Measurements from ENCODE around the gene UBL7. TPM values are rescaled to one million over a fixed set of nuclear protein-coding genes. Genes with fewer than 3 reads are reported as not detected.

Gene UBL7
- total RNA-seq, 1 experiment from 2014 or later: 65.3 TPM

GRCh38 chr15:74464216-74464615 lies 3.3 kb upstream of the UBL7 start:
- TF ChIP-seq REST (IDR thresholded peaks at IDR 0.05; ENCODE audit: low read depth) (no peak), EZH2 (IDR thresholded peaks at IDR 0.05) (no peak), ZFX (IDR thresholded peaks at IDR 0.05) (no peak), CBX3 (IDR thresholded peaks at IDR 0.05; ENCODE audit: low read depth) (no peak), CTCF (IDR thresholded peaks at IDR 0.05 in 2 of 3, conservative IDR thresholded peaks at IDR 0.05 in 1 of 3; ENCODE audit: borderline replicate concordance in 1 of 3, insufficient read depth in 1 of 3, low read depth in 2 of 3, low read length in 2 of 3) (no peak), SP1 (IDR thresholded peaks at IDR 0.05; ENCODE audit: low read depth) (no peak), TCF7L2 (IDR thresholded peaks at IDR 0.05; ENCODE audit: borderline replicate concordance, extremely low read depth, insufficient read depth, insufficient read length) (no peak), ZBTB33 (IDR thresholded peaks at IDR 0.05; ENCODE audit: extremely low read depth, insufficient replicate concordance, low read length) (no peak), EZH2phosphoT487 (IDR thresholded peaks at IDR 0.05; ENCODE audit: borderline replicate concordance) (no peak), FOSL1 (IDR thresholded peaks at IDR 0.05; ENCODE audit: low read depth) (no peak), POLR2A (IDR thresholded peaks at IDR 0.05; ENCODE audit: borderline replicate concordance, extremely low read depth, insufficient read depth, insufficient read length) (no peak), POLR2AphosphoS5 (IDR thresholded peaks at IDR 0.05; ENCODE audit: low read depth, low read length) (no peak), RAD21 (IDR thresholded peaks at IDR 0.05; ENCODE audit: low read depth) (no peak), SIN3A (IDR thresholded peaks at IDR 0.05; ENCODE audit: low read depth) (no peak)
- Histone ChIP-seq H3K36me3 (ENCODE audit: control insufficient read depth in 1 of 2, insufficient read depth in 2 of 2, low read length in 2 of 2) (no peaks in the 10 kb centered on the region), H3K4me1 (ENCODE audit: control insufficient read depth in 1 of 2, insufficient read depth in 2 of 2, low read length in 2 of 2) (peaks cover 3 to 14% of the 10 kb centered on the region in 2 experiments; a peak in 3 of 4 replicates), H3K9me2 (ENCODE audit: insufficient read depth) (no peaks in the 10 kb centered on the region), H2AFZ (ENCODE audit: low read depth, low read length, poor library complexity, severe bottlenecking) (no peak overlapping the region), H4K20me1 (ENCODE audit: insufficient read depth) (no peaks in the 10 kb centered on the region; the same call in 1 of the 2 replicates), H3K27me3 (ENCODE audit: insufficient read depth, low read length) (no peaks in the 10 kb centered on the region), H3K9me3 (ENCODE audit: control insufficient read depth in 1 of 2, insufficient read depth in 1 of 2, low read depth in 1 of 2, low read length in 2 of 2) (no peaks in the 10 kb centered on the region), H3K4me2 (ENCODE audit: low read length) (no peak overlapping the region), H3K4me3 (replicated peaks in 1 of 2; ENCODE audit: low read depth in 1 of 2, low read length in 2 of 2) (no peak overlapping the region), H3K27ac (ENCODE audit: low read depth, low read length) (no peak overlapping the region), H3K9ac (ENCODE audit: low read length) (no peak overlapping the region), H3K79me2 (ENCODE audit: insufficient read depth, low read length) (peaks cover 9% of the 10 kb centered on the region; the same call in 1 of the 2 replicates)
- POLR2A ChIA-PET: no interaction called here
- CTCF ChIA-PET: no interaction called here
- DNase-seq (ENCODE audit: low read depth, low spot score) (no peak), ATAC-seq (no peak)
- intact Hi-C loops (cut with micrococcal nuclease): no loop called here
- no TSS peak for BruUV-seq (replicated peaks)
- RAD21 ChIA-PET (ENCODE audit: low non-redundant PET in 1 of 2, low total read pairs in 2 of 2, uncharacterized antibody in 2 of 2, unreplicated experiment in 2 of 2): no interaction called here
